CD4-positive, CD25-positive, alpha-beta regulatory T cell (primary cell): ENCODE measurements around the gene GAS7. TPM values are rescaled to one million over a fixed set of nuclear protein-coding genes. Genes with fewer than 3 reads are reported as not detected.

ENCODE experiments used
- ATAC-seq, 2 donors: fragments of 150-1000 bp; cut with Tn5 transposase; one replicate each; pipeline ENCODE4 v1.10.0; 2021; ENCODE audit warnings: low read depth in 2 of 2, moderate number of reproducible peaks in 2 of 2, moderate library complexity in 1 of 2
- DNase-seq, 3 donors: peaks; one replicate each; pipeline versions ENCODE4 v3.0.0 to v3.0.0-alpha.2; 2012 to 2022; ENCODE audit warnings: mixed read lengths in 1 of 3
- H3K27ac ChIP-seq: one replicate; pipeline ENCODE4 v1.7.0; 2013; ENCODE audit warnings: mild to moderate bottlenecking, low read length; ENCODE audit not compliant: insufficient read depth, poor library complexity, severe bottlenecking
- H3K27me3 ChIP-seq: one replicate; pipeline ENCODE4 v1.7.0; 2013; ENCODE audit warnings: low read length; ENCODE audit not compliant: control insufficient read depth, insufficient read depth
- H3K36me3 ChIP-seq: one replicate; pipeline ENCODE4 v1.7.0; 2013; ENCODE audit warnings: mild to moderate bottlenecking, low read length, moderate library complexity; ENCODE audit not compliant: control insufficient read depth, insufficient read depth
- H3K4me1 ChIP-seq: 2 replicates; pipeline ENCODE4 v1.7.0; 2013; ENCODE audit warnings: mild to moderate bottlenecking, low read length; ENCODE audit not compliant: insufficient read depth, control insufficient read depth, poor library complexity, severe bottlenecking
- H3K4me3 ChIP-seq: one replicate; pipeline ENCODE4 v1.7.0; 2013; ENCODE audit warnings: low read depth, mild to moderate bottlenecking, low read length, moderate library complexity
- H3K9me3 ChIP-seq, 2 experiments: 1 replicate in 1 of 2; 2 replicates in 1 of 2; pipeline ENCODE4 v1.7.0; 2013; ENCODE audit warnings: low read length in 2 of 2, mild to moderate bottlenecking in 1 of 2, moderate library complexity in 1 of 2; ENCODE audit not compliant: control insufficient read depth in 2 of 2
- H3K27ac Mint-ChIP-seq, 3 donors: one replicate each; pipeline ENCODE4 v1.8.0; 2020 to 2022; ENCODE audit warnings: mild to moderate bottlenecking in 3 of 3, mixed read lengths in 3 of 3, moderate library complexity in 2 of 3
- H3K27me3 Mint-ChIP-seq: one replicate; pipeline ENCODE4 v1.8.0; 2022; ENCODE audit warnings: mild to moderate bottlenecking, mixed read lengths
- H3K36me3 Mint-ChIP-seq: one replicate; pipeline ENCODE4 v1.8.0; 2020; ENCODE audit warnings: mixed read lengths
- H3K4me1 Mint-ChIP-seq, 4 donors: one replicate each; pipeline ENCODE4 v1.8.0; 2020 to 2022; ENCODE audit warnings: mixed read lengths in 4 of 4, mild to moderate bottlenecking in 1 of 4
- H3K4me3 Mint-ChIP-seq, 4 donors: one replicate each; pipeline ENCODE4 v1.8.0; 2020 to 2022; ENCODE audit warnings: mild to moderate bottlenecking in 4 of 4, mixed read lengths in 4 of 4, moderate library complexity in 3 of 4
- H3K9me3 Mint-ChIP-seq, 7 donors: one replicate each; pipeline ENCODE4 v1.8.0; 2020 to 2022; ENCODE audit warnings: mixed read lengths in 7 of 7, mild to moderate bottlenecking in 3 of 7, moderate library complexity in 2 of 7
- polyA plus RNA-seq, 4 donors: library from polyadenylated mRNA; unstranded; fragments of 300-500 nt; fragmentation: Illumina TruSeq; gene quantifications; one replicate each; pipeline ENCODE4 v1.2.3, GENCODE V29; 2021
- total RNA-seq: library from RNA; stranded (reverse); gene quantifications from one replicate; pipeline ENCODE4 v1.2.3, GENCODE V29; 2022

Gene GAS7
- total and polyA plus RNA-seq, 5 donors from 2014 or later, result 0.10 to 0.79 (median 0.46) TPM; not detected in 1

DNA sequence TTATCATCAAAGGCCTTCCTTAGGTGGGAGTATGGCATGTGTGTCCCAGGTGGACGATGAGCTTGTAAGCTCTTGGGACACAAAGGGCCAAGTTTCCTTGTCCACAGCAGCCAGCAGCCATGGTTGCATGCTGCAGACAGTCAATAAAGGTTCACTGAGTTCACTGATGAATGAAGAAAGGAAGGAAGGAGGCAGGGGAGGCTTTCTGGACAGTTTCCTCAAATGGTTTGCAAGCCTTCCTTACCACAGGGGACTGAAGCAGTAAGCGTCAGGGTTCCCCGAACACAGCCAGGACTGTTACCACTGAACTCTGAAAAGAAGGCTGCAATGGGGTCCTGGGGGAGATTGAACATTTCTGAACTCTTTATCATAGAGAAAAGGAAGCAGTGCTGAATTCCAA, 111.1 kb downstream of the GAS7 start:
- no peak overlapping the region for H3K4me3 ChIP-seq
- H3K9me3 ChIP-seq, result no peaks in the 10 kb centered on the region
- Mint-ChIP-seq H3K36me3 (no peaks in the 10 kb centered on the region), H3K4me1 (no peaks in the 10 kb centered on the region), H3K27me3 (no peaks in the 10 kb centered on the region), H3K27ac (no peak overlapping the region), H3K4me3 (no peak overlapping the region), H3K9me3 (peaks cover 0 to 2% (median 0%) of the 10 kb centered on the region in 7 donors)
- no peaks in the 10 kb centered on the region for H3K36me3 ChIP-seq
- no peaks in the 10 kb centered on the region for H3K27me3 ChIP-seq
- DNase-seq (no peak), ATAC-seq (no peak)
- H3K4me1 ChIP-seq, result no peaks in the 10 kb centered on the region
- no peak overlapping the region for H3K27ac ChIP-seq

DNA sequence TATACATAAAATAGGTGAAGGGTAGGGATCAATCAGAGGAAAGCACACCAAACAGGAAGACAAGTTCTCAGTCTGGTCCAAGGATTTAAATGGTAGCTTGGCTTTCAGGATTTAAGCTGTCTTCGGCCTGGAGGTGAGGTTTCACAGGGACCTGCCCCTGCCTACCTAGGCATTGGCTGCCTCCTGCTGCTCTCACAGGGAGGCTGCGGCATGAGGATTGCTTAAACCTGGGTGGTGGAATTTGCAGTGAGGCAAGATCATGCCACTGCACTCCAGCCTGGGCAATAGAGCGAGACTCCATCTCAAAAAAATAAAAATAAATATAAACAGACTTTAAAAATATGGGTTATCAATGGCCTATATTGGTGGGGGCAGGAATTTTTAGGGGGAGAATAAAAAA, 114.5 kb downstream of the GAS7 start:
- DNase-seq, result no peak
- Mint-ChIP-seq H3K4me3 (no peak overlapping the region), H3K27me3 (no peaks in the 10 kb centered on the region), H3K27ac (no peak overlapping the region), H3K36me3 (no peaks in the 10 kb centered on the region), H3K9me3 (peaks cover 0 to 6% (median 0%) of the 10 kb centered on the region in 7 donors), H3K4me1 (peaks cover 0 to 2% (median 0%) of the 10 kb centered on the region in 4 donors)
- Histone ChIP-seq H3K4me3 (no peak overlapping the region), H3K27me3 (no peaks in the 10 kb centered on the region), H3K9me3 (no peaks in the 10 kb centered on the region), H3K36me3 (no peaks in the 10 kb centered on the region), H3K27ac (no peak overlapping the region), H3K4me1 (no peaks in the 10 kb centered on the region)
- no peak for ATAC-seq

DNA sequence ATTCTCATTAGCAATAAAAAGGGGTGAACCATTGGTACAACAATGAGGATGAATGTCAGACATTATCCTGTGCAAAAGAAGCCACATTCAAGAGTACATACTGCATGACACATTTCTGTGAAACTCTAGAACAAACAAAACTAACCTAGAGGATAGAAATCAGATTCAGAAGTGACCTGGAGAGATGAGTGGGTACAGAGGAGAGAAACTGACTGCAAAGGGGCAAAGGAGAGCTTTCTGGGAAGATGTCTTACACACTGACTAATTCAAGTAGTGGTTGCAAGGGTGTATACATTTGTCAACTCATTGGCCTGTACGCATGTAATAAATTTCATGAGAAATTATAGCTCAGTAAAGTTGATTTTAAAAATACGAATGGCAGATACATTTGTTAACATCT, 115.6 kb downstream of the GAS7 start:
- Histone ChIP-seq H3K9me3 (no peaks in the 10 kb centered on the region), H3K36me3 (no peaks in the 10 kb centered on the region), H3K4me1 (no peaks in the 10 kb centered on the region), H3K4me3 (no peak overlapping the region), H3K27ac (no peak overlapping the region), H3K27me3 (peaks cover 3% of the 10 kb centered on the region)
- Mint-ChIP-seq H3K36me3 (no peaks in the 10 kb centered on the region), H3K27me3 (no peaks in the 10 kb centered on the region), H3K4me3 (no peak overlapping the region), H3K4me1 (peaks cover 0 to 2% (median 0%) of the 10 kb centered on the region in 4 donors), H3K9me3 (peaks cover 0 to 6% (median 0%) of the 10 kb centered on the region in 7 donors), H3K27ac (no peak overlapping the region)
- no peak for DNase-seq
- ATAC-seq, result no peak

DNA sequence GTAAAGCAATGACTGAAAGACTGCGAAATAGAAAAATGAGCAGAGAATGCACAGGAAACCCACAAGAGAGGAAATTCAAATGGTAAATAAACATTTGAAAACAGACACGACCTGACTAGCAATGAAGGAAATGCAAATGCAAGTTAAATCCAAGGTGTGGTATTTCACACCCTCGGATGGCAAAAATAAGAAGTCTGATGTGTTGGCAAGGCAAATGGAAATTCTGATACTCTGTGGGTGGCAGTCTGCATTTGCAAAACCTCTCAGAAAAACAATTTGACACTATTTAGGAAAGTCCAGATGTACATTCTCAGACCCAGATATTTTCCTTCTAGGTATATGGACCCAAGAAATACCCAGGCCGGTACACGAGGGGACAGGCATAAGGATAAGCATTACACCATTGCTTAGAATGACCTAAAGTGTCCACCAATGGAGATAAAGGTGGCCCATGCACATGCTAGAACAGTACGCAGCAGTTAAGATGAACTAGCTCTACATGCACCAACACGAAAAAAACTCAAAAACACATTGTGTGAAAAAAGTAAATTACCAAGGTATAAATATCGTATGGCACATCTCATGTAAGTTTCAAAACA, 116.7 kb downstream of the GAS7 start:
- H3K36me3 Mint-ChIP-seq, result no peaks in the 10 kb centered on the region
- Histone ChIP-seq H3K36me3 (no peaks in the 10 kb centered on the region), H3K9me3 (no peaks in the 10 kb centered on the region), H3K4me1 (no peaks in the 10 kb centered on the region), H3K27me3 (peaks cover 3% of the 10 kb centered on the region), H3K27ac (no peak overlapping the region), H3K4me3 (no peak overlapping the region)
- H3K27ac Mint-ChIP-seq, result no peak overlapping the region
- no peak for DNase-seq
- H3K4me1 Mint-ChIP-seq, result peaks cover 0 to 2% (median 0%) of the 10 kb centered on the region in 4 donors
- no peaks in the 10 kb centered on the region for H3K27me3 Mint-ChIP-seq
- no peak overlapping the region for H3K4me3 Mint-ChIP-seq
- ATAC-seq, result no peak
- H3K9me3 Mint-ChIP-seq, result peaks cover 0 to 6% (median 0%) of the 10 kb centered on the region in 7 donors

DNA sequence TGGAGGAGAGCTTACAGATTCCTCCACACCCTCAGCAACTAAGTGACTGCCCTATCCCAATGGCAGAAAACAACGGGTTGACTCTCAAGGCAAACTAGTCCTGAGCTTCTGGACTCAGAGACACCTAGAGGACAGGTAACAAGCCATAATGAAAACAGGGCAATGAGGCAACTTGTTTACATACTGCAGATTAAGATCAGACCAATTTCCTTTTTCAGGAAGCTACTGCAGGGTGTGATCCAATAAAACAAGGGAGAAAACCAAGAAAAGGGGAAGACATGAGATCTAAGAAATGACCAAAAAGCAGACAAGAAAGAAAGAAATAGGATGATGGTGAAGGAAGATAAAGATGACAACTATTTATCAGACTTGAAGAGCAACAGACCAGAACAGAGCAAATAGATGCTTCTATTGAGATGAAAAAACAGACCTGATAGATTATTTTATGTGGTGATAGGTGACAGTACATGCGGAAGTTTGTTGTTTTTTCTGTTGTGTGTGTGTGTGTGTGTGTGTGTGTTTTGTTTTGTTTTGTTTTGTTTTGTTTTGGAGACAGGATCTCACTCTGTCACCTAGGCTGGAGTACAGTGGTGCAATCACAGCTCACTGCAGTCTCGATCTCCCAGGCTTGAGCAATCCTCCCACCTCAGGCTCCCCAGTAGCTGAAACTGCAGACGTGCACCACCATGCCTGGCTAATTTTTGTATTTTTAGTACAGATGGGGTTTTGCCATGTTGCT, 120.7 kb downstream of the GAS7 start:
- Histone ChIP-seq H3K27me3 (peaks cover 3% of the 10 kb centered on the region), H3K9me3 (no peaks in the 10 kb centered on the region), H3K27ac (no peak overlapping the region), H3K4me3 (no peak overlapping the region), H3K36me3 (no peaks in the 10 kb centered on the region), H3K4me1 (no peaks in the 10 kb centered on the region)
- no peaks in the 10 kb centered on the region for H3K36me3 Mint-ChIP-seq
- DNase-seq (no peak), ATAC-seq (no peak)
- H3K4me1 Mint-ChIP-seq, result peaks cover 0 to 2% (median 0%) of the 10 kb centered on the region in 4 donors
- H3K27ac Mint-ChIP-seq, result no peak overlapping the region
- H3K9me3 Mint-ChIP-seq, result peaks cover 0 to 6% (median 0%) of the 10 kb centered on the region in 7 donors
- H3K4me3 Mint-ChIP-seq, result no peak overlapping the region
- H3K27me3 Mint-ChIP-seq, result no peaks in the 10 kb centered on the region

DNA sequence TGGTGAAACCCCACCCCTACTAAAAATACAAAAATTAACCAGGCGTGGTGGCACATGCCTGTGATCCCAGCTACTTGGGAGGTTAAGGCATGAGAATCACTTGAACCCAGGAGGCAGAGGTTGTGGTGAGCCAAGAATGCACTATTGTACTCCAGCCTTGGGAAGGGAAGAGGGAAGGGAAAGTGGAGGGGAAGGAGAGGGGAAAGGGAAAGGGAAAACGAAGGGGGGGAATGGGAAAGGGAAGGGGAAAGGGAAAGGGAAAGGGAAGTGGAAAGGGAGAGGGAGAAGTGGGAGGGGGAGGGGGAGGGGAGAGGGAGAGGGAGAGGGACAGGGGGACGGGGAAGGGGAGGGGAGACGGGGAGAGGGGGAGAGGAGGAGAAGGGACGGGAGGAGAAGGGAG, 122.5 kb downstream of the GAS7 start:
- H3K36me3 ChIP-seq, result no peaks in the 10 kb centered on the region
- H3K27me3 ChIP-seq, result peaks cover 3% of the 10 kb centered on the region
- no peak overlapping the region for H3K27ac ChIP-seq
- H3K4me1 ChIP-seq, result no peaks in the 10 kb centered on the region
- Mint-ChIP-seq H3K4me1 (no peaks in the 10 kb centered on the region), H3K9me3 (peaks cover 0 to 6% (median 0%) of the 10 kb centered on the region in 7 donors), H3K4me3 (no peak overlapping the region), H3K27me3 (no peaks in the 10 kb centered on the region), H3K27ac (no peak overlapping the region), H3K36me3 (no peaks in the 10 kb centered on the region)
- no peak overlapping the region for H3K4me3 ChIP-seq
- DNase-seq, result no peak
- no peak for ATAC-seq
- H3K9me3 ChIP-seq, result no peaks in the 10 kb centered on the region

DNA sequence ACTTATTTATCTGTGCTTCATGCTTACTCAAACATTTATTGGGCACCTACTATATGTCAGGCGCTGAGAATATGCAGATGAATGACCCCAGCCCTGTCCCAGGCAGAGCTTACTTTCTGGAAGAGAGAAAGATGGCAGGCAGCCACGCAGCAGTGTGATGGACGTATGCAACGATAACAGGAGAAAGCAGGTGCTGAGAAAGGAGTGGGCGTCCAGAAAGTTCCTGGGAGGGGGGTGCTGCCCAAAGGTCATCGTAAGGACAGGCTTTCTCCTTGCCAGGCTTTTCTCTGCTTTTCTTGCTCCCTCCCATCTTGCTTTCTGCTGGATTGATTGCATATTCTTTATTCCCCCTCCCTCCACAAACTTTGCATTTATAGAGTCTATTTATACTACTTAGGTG, 124.5 kb downstream of the GAS7 start:
- Mint-ChIP-seq H3K36me3 (no peaks in the 10 kb centered on the region), H3K4me3 (no peak overlapping the region), H3K9me3 (peaks cover 0 to 11% (median 0%) of the 10 kb centered on the region in 7 donors), H3K27ac (no peak overlapping the region), H3K27me3 (peaks cover 5% of the 10 kb centered on the region), H3K4me1 (no peaks in the 10 kb centered on the region)
- Histone ChIP-seq H3K4me1 (no peaks in the 10 kb centered on the region), H3K9me3 (no peaks in the 10 kb centered on the region), H3K4me3 (no peak overlapping the region), H3K27ac (no peak overlapping the region), H3K36me3 (no peaks in the 10 kb centered on the region), H3K27me3 (peaks cover 3% of the 10 kb centered on the region)
- DNase-seq (no peak), ATAC-seq (no peak)
